ENCODE data around the gene KCNAB1.

GRCh38 chr3:156400735-156401134, 280.4 kb downstream of the KCNAB1 start:
- TF ChIP-seq BHLHE40 (IDR thresholded peaks at IDR 0.05; ENCODE audit: borderline replicate concordance) = no peak
- no peak for TF ChIP-seq ZNF384 (IDR thresholded peaks at IDR 0.05)
- TF ChIP-seq FOXA1 (IDR thresholded peaks at IDR 0.05) = no peak
- peak; percentile 82 for TF ChIP-seq PKNOX1 (IDR thresholded peaks at IDR 0.05)
- no peak for TF ChIP-seq ARNT (IDR thresholded peaks at IDR 0.05)
- no peak for TF ChIP-seq HDGF (IDR thresholded peaks at IDR 0.05; ENCODE audit: borderline replicate concordance)

Data from HEK293T (cell line).